A673 (cell line): ENCODE data around the gene RXRB.

Experiments used
- CTCF ChIP-seq: fragments of 300-800, 200-600 bp; sonication (generic); conservative IDR thresholded peaks from 2 replicates; pipeline ENCODE4 v1.5.1; 2017; ENCODE audit warnings: low read depth, mild to moderate bottlenecking, antibody characterized with exemption, low read length, moderate library complexity, mixed read lengths
- EZH2 ChIP-seq: fragments of 200-600 bp; sonication (generic); IDR thresholded peaks from 2 replicates; pipeline ENCODE4 v1.6.1; 2017; ENCODE audit warnings: borderline replicate concordance, low read depth, mild to moderate bottlenecking, mixed read lengths, antibody characterized with exemption, low read length; ENCODE audit not compliant: poor library complexity, severe bottlenecking

DNA sequence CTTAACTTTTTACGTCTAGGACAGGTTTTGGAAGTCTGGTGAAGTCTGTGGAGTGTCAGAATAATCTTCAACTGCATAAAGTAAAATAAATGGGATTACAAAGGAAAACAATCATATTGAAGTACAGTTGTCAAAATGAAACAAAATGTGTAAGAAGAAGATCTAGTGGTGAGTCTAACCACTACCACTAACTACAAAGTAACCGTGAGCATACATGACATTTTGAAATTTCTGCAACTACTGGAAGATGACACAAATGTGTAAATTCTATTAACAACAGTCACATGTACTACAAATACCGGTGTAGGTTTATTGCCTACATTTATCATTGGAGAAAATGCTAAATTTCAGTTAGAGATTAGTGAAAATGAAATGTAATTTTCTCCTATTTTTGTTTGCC lies 41.5 kb upstream of the RXRB start:
- no peak for TF ChIP-seq CTCF
- no peak for TF ChIP-seq EZH2
